ENCODE measurements around the gene HOXB6. TPM values are rescaled to one million over a fixed set of nuclear protein-coding genes. Genes with fewer than 3 reads are reported as not detected.

Gene HOXB6
- total RNA-seq, 1 experiment from 2014 or later = 19.8 TPM

DNA sequence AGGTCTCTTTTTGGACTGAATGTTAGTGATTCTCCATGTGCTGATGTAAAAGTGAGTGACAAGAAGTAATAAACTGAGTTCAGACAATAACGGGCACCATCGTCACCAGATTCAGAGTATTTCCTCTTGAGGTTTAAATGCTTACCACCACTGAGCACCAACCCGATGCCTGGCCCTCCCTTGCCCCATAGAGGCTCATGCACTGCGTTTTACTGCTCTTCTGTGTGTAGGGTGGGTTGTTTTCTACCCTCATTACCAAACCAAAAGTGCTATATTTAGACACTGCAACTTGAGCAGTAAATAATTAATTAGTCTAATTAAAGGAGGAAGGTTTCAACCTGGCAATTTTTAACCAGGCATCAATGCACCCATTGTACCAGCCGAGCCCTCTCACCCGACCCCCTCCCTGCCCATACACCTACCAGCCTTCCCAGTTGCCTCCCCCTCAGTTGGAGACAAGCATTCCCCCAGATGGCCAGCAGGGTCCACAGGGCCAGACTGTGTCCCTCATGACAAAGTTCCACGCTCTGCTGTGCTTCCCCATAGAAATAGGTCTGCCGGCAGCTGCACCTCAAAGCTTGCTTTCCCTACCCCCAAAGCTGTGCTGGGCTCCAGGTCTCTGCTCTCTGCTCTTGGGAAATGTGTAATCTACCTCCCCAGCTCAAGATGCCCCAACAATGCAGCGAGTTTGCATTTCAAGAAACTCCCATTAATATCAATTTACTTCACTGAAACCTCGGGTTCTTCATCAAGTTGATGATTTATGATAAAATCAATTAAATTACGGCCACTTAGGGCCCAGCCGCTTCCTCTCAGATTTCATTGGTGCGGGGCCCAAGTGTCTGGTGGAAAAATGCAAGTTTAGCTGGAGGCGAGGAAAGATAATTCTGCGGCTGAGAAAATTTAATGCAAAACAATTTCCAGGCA lies 42.6 kb downstream of the HOXB6 start:
- Histone ChIP-seq H3K9me3 (ENCODE audit: low read depth, low read length, poor library complexity, severe bottlenecking) (no peaks in the 10 kb centered on the region), H3K4me1 (ENCODE audit: insufficient read depth, low read length, poor library complexity, severe bottlenecking) (peaks cover 69% of the 10 kb centered on the region), H3K36me3 (ENCODE audit: insufficient read depth, low read length, poor library complexity, severe bottlenecking) (no peaks in the 10 kb centered on the region), H3K27ac (ENCODE audit: low read depth, low read length, poor library complexity, severe bottlenecking) (peak overlapping the region; percentile 7), H3K27me3 (replicated peaks; ENCODE audit: insufficient read depth, low read depth, low read length, poor library complexity) (no peaks in the 10 kb centered on the region), H3K4me3 (ENCODE audit: low read depth, low read length, poor library complexity, severe bottlenecking) (no peak overlapping the region)
- CTCF ChIA-PET = no interaction called here
- POLR2A ChIA-PET (ENCODE audit: low non-redundant PET) = interaction anchor here (0.6 kb wide), 1 partner anchor 30 kb away, joined by 3 read pairs; no protein-coding TSS in a partner anchor
- TF ChIP-seq, protein P1, sequence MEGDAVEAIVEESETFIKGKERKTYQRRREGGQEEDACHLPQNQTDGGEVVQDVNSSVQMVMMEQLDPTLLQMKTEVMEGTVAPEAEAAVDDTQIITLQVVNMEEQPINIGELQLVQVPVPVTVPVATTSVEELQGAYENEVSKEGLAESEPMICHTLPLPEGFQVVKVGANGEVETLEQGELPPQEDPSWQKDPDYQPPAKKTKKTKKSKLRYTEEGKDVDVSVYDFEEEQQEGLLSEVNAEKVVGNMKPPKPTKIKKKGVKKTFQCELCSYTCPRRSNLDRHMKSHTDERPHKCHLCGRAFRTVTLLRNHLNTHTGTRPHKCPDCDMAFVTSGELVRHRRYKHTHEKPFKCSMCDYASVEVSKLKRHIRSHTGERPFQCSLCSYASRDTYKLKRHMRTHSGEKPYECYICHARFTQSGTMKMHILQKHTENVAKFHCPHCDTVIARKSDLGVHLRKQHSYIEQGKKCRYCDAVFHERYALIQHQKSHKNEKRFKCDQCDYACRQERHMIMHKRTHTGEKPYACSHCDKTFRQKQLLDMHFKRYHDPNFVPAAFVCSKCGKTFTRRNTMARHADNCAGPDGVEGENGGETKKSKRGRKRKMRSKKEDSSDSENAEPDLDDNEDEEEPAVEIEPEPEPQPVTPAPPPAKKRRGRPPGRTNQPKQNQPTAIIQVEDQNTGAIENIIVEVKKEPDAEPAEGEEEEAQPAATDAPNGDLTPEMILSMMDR (conservative IDR thresholded peaks at IDR 0.05; ENCODE audit: low read depth, low read length) = peak; percentile 39
- no peak for TF ChIP-seq EZH2 (IDR thresholded peaks at IDR 0.05; ENCODE audit: borderline replicate concordance, low read depth, low read length, poor library complexity, severe bottlenecking)
- BruUV-seq (replicated peaks) = no TSS peak
- DNase-seq (ENCODE audit: low spot score) = peak; percentile 60
- intact Hi-C loops (cut with micrococcal nuclease; ENCODE audit: unreplicated experiment) = no loop called here

- intact Hi-C loops (cut with micrococcal nuclease; ENCODE audit: unreplicated experiment) = no loop called here
- no peaks in the 10 kb centered on the region for H3K9me3 ChIP-seq (ENCODE audit: low read depth, low read length, poor library complexity, severe bottlenecking)
- no TSS peak for BruUV-seq (replicated peaks)
- no peak for DNase-seq (ENCODE audit: low spot score)
- no peak for TF ChIP-seq EZH2 (IDR thresholded peaks at IDR 0.05; ENCODE audit: borderline replicate concordance, low read depth, low read length, poor library complexity, severe bottlenecking)
- TF ChIP-seq, protein P1 (conservative IDR thresholded peaks at IDR 0.05; ENCODE audit: low read depth, low read length) = no peak
- H3K27me3 ChIP-seq (replicated peaks; ENCODE audit: insufficient read depth, low read depth, low read length, poor library complexity) = no peaks in the 10 kb centered on the region
- no peaks in the 10 kb centered on the region for H3K36me3 ChIP-seq (ENCODE audit: insufficient read depth, low read length, poor library complexity, severe bottlenecking)
- CTCF ChIA-PET = no interaction called here
- no peak overlapping the region for H3K4me3 ChIP-seq (ENCODE audit: low read depth, low read length, poor library complexity, severe bottlenecking)
- no peak overlapping the region for H3K27ac ChIP-seq (ENCODE audit: low read depth, low read length, poor library complexity, severe bottlenecking)
- H3K4me1 ChIP-seq (ENCODE audit: insufficient read depth, low read length, poor library complexity, severe bottlenecking) = peaks cover 65% of the 10 kb centered on the region
- POLR2A ChIA-PET (ENCODE audit: low non-redundant PET) = interaction anchor here (0.6 kb wide), 1 partner anchor 14 kb away, joined by 3 read pairs; no protein-coding TSS in a partner anchor
These were observed 44.7 kb downstream of the HOXB6 start for GRCh38 chr17:48559840-48560817.

DNA sequence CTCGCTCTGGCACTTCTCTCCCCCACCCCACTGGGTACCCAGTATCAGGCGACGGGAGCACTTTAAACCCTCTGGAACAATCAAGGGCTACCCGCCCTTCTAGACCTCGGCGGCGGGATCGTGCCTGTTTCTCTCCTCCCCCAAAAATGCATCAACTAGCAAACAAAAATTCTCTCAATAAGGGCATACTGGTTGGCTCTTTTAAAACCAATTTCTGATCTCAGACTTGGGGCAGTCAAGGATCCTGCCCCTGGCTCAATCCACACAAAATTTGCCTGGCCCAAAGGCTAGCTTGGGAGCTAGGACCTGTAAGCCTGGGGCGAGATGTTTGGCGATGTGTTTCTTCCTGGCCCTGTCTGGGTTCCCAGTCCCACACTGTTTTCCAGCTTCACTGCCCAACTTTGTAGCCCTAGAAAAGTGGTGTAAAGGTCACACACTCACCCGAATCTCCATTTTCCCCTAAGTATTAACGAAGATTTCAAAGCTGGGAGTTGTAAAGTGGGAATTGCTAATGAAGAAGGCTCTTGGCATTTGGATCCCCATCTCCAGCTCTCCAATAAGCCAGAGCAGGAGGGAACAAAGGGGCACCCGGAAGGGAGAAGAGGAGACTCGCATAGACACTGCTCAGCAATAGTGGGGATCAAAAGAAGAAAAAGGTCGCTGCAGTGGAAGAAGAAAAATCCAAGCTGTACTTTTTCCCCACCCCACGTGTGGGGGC lies 45.5 kb downstream of the HOXB6 start:
- no peak overlapping the region for H3K4me3 ChIP-seq (ENCODE audit: low read depth, low read length, poor library complexity, severe bottlenecking)
- peaks cover 63% of the 10 kb centered on the region for H3K4me1 ChIP-seq (ENCODE audit: insufficient read depth, low read length, poor library complexity, severe bottlenecking)
- intact Hi-C loops (cut with micrococcal nuclease; ENCODE audit: unreplicated experiment) = no loop called here
- TF ChIP-seq EZH2 (IDR thresholded peaks at IDR 0.05; ENCODE audit: borderline replicate concordance, low read depth, low read length, poor library complexity, severe bottlenecking) = no peak
- TF ChIP-seq, protein P1 (conservative IDR thresholded peaks at IDR 0.05; ENCODE audit: low read depth, low read length) = no peak
- no peak for DNase-seq (ENCODE audit: low spot score)
- BruUV-seq (replicated peaks) = no TSS peak
- no peaks in the 10 kb centered on the region for H3K36me3 ChIP-seq (ENCODE audit: insufficient read depth, low read length, poor library complexity, severe bottlenecking)
- ChIA-PET CTCF (no interaction called here), POLR2A (ENCODE audit: low non-redundant PET) (no interaction called here)
- no peaks in the 10 kb centered on the region for H3K9me3 ChIP-seq (ENCODE audit: low read depth, low read length, poor library complexity, severe bottlenecking)
- no peaks in the 10 kb centered on the region for H3K27me3 ChIP-seq (replicated peaks; ENCODE audit: insufficient read depth, low read depth, low read length, poor library complexity)
- H3K27ac ChIP-seq (ENCODE audit: low read depth, low read length, poor library complexity, severe bottlenecking) = no peak overlapping the region
